Measurements from ENCODE around the gene CHDH. TPM values are rescaled to one million over a fixed set of nuclear protein-coding genes. Genes with fewer than 3 reads are reported as not detected.

The CHDH gene
- total RNA-seq, 3 donors from 2014 or later (not counting 1 experiment from before 2014, with no cell fraction given), result 0.02 to 1.6 (median 0.09) TPM

DNA sequence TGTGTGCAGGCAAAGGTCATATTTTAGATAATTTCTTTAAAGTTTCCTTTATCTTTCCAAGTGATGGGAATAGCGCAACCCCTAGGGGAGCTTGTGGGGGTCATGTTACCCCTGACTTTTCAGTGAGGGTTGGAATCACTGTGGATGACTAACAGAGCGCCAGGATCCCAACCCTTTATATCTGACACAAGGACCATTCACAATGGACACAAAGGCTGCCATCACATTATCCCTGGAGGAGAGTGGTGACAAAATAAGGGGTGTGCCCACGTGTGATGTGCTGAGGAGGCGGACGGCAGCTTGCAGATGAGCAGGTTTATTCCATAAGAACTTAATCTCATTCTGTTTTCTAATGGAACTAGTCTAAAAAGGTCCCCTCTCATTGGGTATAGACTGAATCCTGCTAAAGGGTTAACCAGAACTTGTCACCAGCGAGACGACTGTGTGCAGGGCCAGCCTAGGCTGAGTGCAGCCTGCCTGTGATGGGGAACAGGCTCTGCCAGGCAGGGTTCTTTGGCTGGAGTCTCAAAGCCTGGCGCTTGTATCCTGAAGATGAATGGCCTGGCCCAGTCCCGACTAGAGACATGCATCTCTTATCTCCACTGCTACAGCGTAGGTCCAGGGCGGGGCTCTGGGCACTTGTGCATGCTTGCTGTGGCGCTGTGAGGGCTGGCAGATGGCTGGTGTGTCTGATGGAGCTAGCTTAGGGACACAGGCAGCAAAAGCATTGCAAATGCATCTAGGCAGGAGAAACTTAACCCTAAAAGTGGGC, 50.2 kb downstream of the CHDH start:
- intact Hi-C loops (cut with micrococcal nuclease), result no loop called here
- Mint-ChIP-seq H3K36me3 (no peaks in the 10 kb centered on the region), H3K4me3 (no peak overlapping the region), H3K9me3 (no peaks in the 10 kb centered on the region), H3K4me1 (no peaks in the 10 kb centered on the region), H3K27me3 (ENCODE audit: low read depth in 2 of 2) (peaks cover 9 to 14% of the 10 kb centered on the region in 2 donors), H3K27ac (no peak overlapping the region)
- no peak overlapping the region for H3K27ac ChIP-seq (ENCODE audit: low read length)
- TF ChIP-seq, protein P1, sequence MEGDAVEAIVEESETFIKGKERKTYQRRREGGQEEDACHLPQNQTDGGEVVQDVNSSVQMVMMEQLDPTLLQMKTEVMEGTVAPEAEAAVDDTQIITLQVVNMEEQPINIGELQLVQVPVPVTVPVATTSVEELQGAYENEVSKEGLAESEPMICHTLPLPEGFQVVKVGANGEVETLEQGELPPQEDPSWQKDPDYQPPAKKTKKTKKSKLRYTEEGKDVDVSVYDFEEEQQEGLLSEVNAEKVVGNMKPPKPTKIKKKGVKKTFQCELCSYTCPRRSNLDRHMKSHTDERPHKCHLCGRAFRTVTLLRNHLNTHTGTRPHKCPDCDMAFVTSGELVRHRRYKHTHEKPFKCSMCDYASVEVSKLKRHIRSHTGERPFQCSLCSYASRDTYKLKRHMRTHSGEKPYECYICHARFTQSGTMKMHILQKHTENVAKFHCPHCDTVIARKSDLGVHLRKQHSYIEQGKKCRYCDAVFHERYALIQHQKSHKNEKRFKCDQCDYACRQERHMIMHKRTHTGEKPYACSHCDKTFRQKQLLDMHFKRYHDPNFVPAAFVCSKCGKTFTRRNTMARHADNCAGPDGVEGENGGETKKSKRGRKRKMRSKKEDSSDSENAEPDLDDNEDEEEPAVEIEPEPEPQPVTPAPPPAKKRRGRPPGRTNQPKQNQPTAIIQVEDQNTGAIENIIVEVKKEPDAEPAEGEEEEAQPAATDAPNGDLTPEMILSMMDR (IDR thresholded peaks at IDR 0.05), result no peak
- no peak for DNase-seq
- ATAC-seq, result peak in 1 of 3 donors; percentile 27
- no peaks in the 10 kb centered on the region for H3K27me3 ChIP-seq (ENCODE audit: control insufficient read depth, insufficient read depth, low read length)
- no peaks in the 10 kb centered on the region for H3K9me3 ChIP-seq (ENCODE audit: control insufficient read depth, insufficient read depth, low read length)
- 67% methylated on average over 11 of the region's 12 CpGs for WGBS (ENCODE audit: insufficient coverage)
- no peaks in the 10 kb centered on the region for H3K36me3 ChIP-seq (ENCODE audit: control insufficient read depth, insufficient read depth, low read length)
- no peaks in the 10 kb centered on the region for H3K4me1 ChIP-seq (ENCODE audit: control insufficient read depth, insufficient read depth, low read length)
- no peak overlapping the region for H3K4me3 ChIP-seq (ENCODE audit: low read length)

DNA sequence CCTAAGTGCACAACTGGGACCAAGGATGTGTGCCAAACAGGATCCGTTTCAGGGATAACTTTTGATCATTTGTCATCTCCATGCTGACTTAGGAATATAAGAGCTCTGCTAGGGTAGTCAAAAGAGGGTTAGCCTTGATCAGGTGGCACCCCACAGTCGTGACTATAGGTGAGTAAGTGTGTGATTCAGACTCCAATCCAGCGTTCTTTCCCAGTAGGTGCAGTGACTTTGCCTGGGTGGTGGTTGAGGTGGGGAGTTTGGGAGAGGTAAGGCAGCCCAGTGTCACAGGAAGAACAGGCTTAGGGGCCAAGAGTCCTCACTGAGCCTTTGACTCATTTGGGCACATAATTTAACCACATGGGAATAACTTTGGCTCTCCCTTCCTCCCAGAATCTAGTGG, 51.0 kb downstream of the CHDH start:
- H3K4me1 ChIP-seq (ENCODE audit: control insufficient read depth, insufficient read depth, low read length), result no peaks in the 10 kb centered on the region
- Mint-ChIP-seq H3K4me3 (no peak overlapping the region), H3K4me1 (no peaks in the 10 kb centered on the region), H3K9me3 (no peaks in the 10 kb centered on the region), H3K27ac (no peak overlapping the region), H3K36me3 (no peaks in the 10 kb centered on the region), H3K27me3 (ENCODE audit: low read depth in 2 of 2) (peaks cover 9 to 19% of the 10 kb centered on the region in 2 donors)
- no peak overlapping the region for H3K27ac ChIP-seq (ENCODE audit: low read length)
- ATAC-seq, result no peak
- H3K27me3 ChIP-seq (ENCODE audit: control insufficient read depth, insufficient read depth, low read length), result no peaks in the 10 kb centered on the region
- WGBS (ENCODE audit: insufficient coverage), result 61% methylated on average over 3 of the region's 3 CpGs
- no peaks in the 10 kb centered on the region for H3K9me3 ChIP-seq (ENCODE audit: control insufficient read depth, insufficient read depth, low read length)
- no peak for DNase-seq
- TF ChIP-seq, protein P1 (IDR thresholded peaks at IDR 0.05), result no peak
- H3K4me3 ChIP-seq (ENCODE audit: low read length), result no peak overlapping the region
- intact Hi-C loops (cut with micrococcal nuclease), result no loop called here
- H3K36me3 ChIP-seq (ENCODE audit: control insufficient read depth, insufficient read depth, low read length), result no peaks in the 10 kb centered on the region

DNA sequence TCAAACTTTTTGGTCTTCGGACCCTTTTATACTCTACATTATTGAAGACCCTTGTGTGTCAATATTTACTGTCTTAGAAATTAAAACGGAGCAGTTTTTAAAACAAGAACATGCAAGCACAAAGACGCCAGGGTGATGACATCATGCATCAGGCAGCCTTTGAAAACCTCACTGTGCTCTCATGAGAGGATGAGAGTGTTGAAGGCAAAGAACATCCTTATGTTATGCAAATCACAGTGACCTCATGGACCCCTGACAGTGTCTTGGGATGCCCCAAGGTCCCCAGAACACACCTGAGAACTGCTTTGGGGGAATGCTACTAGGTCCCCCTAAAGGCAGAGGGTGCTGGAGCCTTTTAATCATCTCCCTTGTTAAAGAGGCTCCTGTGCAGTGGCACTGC, 51.6 kb downstream of the CHDH start:
- Histone ChIP-seq H3K9me3 (ENCODE audit: control insufficient read depth, insufficient read depth, low read length) (no peaks in the 10 kb centered on the region), H3K36me3 (ENCODE audit: control insufficient read depth, insufficient read depth, low read length) (no peaks in the 10 kb centered on the region), H3K27me3 (ENCODE audit: control insufficient read depth, insufficient read depth, low read length) (no peaks in the 10 kb centered on the region), H3K4me3 (ENCODE audit: low read length) (no peak overlapping the region), H3K27ac (ENCODE audit: low read length) (no peak overlapping the region), H3K4me1 (ENCODE audit: control insufficient read depth, insufficient read depth, low read length) (no peaks in the 10 kb centered on the region)
- Mint-ChIP-seq H3K9me3 (no peaks in the 10 kb centered on the region), H3K36me3 (no peaks in the 10 kb centered on the region), H3K27ac (no peak overlapping the region), H3K27me3 (ENCODE audit: low read depth in 2 of 2) (peaks cover 12 to 23% of the 10 kb centered on the region in 2 donors), H3K4me3 (no peak overlapping the region), H3K4me1 (no peaks in the 10 kb centered on the region)
- WGBS (ENCODE audit: insufficient coverage), result 89% methylated on average over 2 of the region's 3 CpGs
- TF ChIP-seq, protein P1 (IDR thresholded peaks at IDR 0.05), result no peak
- intact Hi-C loops (cut with micrococcal nuclease), result no loop called here
- ATAC-seq (no peak), DNase-seq (no peak)

DNA sequence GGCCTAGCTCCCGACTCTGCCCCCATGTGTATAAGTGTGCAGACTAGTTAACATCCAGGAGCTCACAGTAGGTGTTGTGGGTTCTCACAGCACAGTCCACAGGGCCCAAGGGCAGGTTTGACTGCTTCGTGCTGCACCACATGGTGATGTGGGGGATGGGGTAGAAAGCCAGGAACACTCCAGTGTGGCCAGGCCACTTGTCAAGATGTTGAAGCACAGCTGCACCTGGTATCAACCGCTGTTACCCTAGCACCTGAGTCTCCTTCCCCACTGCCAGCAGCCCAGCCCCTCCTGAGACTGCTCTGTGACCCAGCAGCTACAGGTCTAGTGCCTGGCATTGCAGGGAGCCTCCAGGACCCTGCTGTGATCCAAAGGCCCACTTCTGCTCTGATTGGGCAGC, 53.4 kb downstream of the CHDH start:
- Histone ChIP-seq H3K27me3 (ENCODE audit: control insufficient read depth, insufficient read depth, low read length) (no peaks in the 10 kb centered on the region), H3K4me3 (ENCODE audit: low read length) (no peak overlapping the region), H3K27ac (ENCODE audit: low read length) (no peak overlapping the region), H3K4me1 (ENCODE audit: control insufficient read depth, insufficient read depth, low read length) (no peaks in the 10 kb centered on the region), H3K9me3 (ENCODE audit: control insufficient read depth, insufficient read depth, low read length) (no peaks in the 10 kb centered on the region), H3K36me3 (ENCODE audit: control insufficient read depth, insufficient read depth, low read length) (no peaks in the 10 kb centered on the region)
- Mint-ChIP-seq H3K36me3 (no peaks in the 10 kb centered on the region), H3K4me1 (no peaks in the 10 kb centered on the region), H3K27me3 (ENCODE audit: low read depth in 2 of 2) (peaks cover 16 to 28% of the 10 kb centered on the region in 2 donors), H3K4me3 (no peak overlapping the region), H3K9me3 (no peaks in the 10 kb centered on the region), H3K27ac (no peak overlapping the region)
- 81% methylated on average over 3 of the region's 3 CpGs for WGBS (ENCODE audit: insufficient coverage)
- TF ChIP-seq, protein P1 (IDR thresholded peaks at IDR 0.05), result no peak
- ATAC-seq (no peak), DNase-seq (no peak)
- intact Hi-C loops (cut with micrococcal nuclease), result no loop called here
